Astrocyte of the spinal cord (primary cell): ENCODE results near the gene FBL.
"Not testable (repeated sequence)": the region's sequence is repeated elsewhere in the genome, so short reads cannot be mapped to it uniquely, and the experiment has no call there.

Experiments used
- DNase-seq: peaks from one replicate; pipeline ENCODE4 v3.0.0; 2011; ENCODE audit warnings: low read depth, low spot score
- H3K4me3 ChIP-seq: 2 replicates; pipeline ENCODE4 v1.5.1; 2011; ENCODE audit warnings: low read depth, mild to moderate bottlenecking, low read length, moderate library complexity
- in situ Hi-C: cut with HindIII; loops from 2 replicates; pipeline ENCODE4 v1.10.0; 2017; ENCODE audit warnings: low sequenced_read_pairs
- TF ChIP-seq, protein P1 (sequence below): IDR thresholded peaks from 2 replicates; pipeline ENCODE4 v1.5.1; 2012; ENCODE audit warnings: low read depth, mild to moderate bottlenecking, low read length, inconsistent platforms

The FBL gene

DNA sequence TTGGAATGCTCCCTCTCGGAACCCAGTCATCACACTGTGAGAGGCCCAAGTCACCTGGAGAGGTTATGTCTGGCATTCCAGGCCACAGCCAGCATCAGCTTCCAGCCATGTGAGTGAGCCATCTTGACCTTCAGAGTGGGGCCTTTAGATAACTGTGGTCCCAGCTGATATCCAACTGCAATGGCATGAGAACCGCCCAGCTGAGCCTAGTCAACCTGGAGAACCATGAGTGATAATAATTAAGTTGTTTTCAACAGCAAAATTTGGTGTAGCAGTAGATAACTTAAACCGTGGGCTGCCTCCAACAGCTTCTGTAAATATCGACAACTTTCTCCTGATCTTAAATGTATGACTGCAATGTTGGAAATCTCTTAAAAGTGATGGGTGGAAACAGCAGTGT lies 36.8 kb downstream of the FBL start:
- DNase-seq = no peak
- no peak overlapping the region for H3K4me3 ChIP-seq
- TF ChIP-seq, protein P1, sequence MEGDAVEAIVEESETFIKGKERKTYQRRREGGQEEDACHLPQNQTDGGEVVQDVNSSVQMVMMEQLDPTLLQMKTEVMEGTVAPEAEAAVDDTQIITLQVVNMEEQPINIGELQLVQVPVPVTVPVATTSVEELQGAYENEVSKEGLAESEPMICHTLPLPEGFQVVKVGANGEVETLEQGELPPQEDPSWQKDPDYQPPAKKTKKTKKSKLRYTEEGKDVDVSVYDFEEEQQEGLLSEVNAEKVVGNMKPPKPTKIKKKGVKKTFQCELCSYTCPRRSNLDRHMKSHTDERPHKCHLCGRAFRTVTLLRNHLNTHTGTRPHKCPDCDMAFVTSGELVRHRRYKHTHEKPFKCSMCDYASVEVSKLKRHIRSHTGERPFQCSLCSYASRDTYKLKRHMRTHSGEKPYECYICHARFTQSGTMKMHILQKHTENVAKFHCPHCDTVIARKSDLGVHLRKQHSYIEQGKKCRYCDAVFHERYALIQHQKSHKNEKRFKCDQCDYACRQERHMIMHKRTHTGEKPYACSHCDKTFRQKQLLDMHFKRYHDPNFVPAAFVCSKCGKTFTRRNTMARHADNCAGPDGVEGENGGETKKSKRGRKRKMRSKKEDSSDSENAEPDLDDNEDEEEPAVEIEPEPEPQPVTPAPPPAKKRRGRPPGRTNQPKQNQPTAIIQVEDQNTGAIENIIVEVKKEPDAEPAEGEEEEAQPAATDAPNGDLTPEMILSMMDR = no peak
- in situ Hi-C loops = no loop called here

DNA sequence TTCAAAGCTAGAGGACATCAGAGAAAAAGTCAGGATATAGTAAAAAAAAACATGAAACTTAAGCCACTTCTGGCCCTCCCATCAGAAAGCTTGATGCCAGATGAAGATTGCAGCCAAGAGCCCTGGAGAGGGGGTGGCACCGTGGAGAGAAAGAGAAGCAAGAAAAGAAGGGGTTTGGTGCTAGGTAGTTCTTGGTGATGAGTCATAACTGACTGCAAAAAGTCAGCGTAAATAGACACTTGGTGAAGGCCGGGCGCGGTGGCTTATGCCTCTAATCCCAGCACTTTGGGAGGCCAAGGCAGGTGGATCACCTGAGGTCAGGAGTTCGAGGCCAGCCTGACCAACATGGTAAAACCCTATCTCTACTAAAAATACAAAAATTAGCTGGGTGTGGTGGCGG lies 37.5 kb downstream of the FBL start:
- in situ Hi-C loops, H3K4me3 ChIP-seq, DNase-seq: not testable (repeated sequence)

DNA sequence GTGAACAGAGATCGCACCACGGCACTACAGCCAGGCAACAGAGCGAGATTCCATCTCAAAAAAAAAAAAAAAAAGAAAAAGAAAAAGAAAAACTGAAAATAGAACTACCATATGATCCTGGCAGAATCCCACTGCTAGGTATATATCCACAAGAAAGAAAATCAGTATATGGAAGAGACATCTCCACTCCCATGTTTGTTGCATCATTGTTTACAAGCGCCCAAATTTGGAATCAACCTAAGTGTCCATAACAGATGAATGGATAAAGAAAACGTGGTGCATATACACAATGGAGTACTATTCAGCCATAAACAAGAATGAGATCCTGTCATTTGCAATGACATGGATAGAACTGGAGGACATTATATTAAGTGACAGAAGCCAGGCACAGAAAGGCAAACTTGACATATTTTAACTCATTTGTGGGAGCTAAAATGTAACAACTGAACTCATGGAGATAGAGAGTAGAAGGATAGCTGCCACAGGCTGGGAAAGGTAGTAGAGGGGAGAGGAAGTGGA lies 38.3 kb downstream of the FBL start:
- TF ChIP-seq, protein P1 = no peak
- H3K4me3 ChIP-seq = no peak overlapping the region
- DNase-seq = no peak
- in situ Hi-C loops = no loop called here

DNA sequence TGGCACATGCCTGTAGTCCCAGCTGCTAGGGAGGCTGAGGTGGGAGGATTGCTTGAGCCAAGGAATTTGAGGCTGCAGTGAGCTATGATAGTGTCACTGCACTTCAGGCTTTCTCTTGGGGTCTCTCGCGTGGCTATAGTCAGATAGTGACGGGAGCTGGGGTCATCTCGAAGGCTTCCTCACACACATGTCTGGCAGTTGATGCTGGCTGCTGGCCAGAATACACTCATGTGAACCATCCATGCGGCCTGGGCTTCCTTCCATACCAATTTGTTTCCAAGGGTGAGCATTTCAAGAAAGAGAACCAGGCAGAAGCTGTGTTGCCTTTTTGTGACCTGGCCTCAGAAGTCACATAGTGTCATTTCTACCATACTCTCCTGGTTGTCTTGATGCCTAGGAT lies 41.1 kb downstream of the FBL start:
- no peak overlapping the region for H3K4me3 ChIP-seq
- TF ChIP-seq, protein P1 = no peak
- DNase-seq = no peak
- in situ Hi-C loops = no loop called here

DNA sequence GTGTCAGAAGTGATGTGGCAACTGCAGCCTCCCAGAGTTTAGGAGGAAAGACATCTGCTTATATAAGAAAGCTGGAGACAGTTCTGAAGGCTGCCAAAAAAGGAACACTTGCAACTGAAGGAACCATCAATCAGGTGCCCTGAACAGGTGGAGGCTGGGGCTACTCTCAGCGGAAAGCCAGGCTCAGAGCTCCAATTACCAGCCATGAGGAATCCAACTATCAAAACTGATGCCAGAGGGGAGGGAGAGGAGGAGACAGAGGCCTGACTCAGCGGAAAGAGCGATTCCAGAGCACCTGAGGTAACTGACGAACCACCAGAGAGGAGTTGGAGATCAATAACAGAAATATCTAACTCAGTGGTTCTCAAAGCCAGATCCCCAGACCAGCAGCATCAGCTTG lies 43.2 kb downstream of the FBL start:
- no peak for DNase-seq
- TF ChIP-seq, protein P1 = no peak
- in situ Hi-C loops = no loop called here
- no peak overlapping the region for H3K4me3 ChIP-seq

DNA sequence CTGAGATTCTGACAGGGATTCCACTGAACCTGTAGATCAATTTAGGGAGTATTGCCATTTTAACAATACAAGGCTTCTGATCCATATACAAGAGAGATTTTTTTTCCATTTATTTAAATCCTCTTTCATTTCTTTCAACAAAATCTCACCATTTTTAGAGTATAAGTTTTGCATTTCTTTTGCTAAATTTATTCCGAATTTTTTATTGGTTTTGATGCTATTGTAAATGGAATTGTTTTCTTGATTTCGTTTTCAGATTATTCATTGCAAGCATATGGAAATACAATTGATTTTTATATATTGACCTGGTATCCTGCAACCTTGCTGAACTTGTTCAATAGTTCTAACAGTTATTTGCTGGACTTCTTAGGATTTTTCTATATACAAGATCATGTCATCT lies 49.1 kb downstream of the FBL start:
- in situ Hi-C loops = no loop called here
- TF ChIP-seq, protein P1 = no peak
- no peak overlapping the region for H3K4me3 ChIP-seq
- DNase-seq = no peak

DNA sequence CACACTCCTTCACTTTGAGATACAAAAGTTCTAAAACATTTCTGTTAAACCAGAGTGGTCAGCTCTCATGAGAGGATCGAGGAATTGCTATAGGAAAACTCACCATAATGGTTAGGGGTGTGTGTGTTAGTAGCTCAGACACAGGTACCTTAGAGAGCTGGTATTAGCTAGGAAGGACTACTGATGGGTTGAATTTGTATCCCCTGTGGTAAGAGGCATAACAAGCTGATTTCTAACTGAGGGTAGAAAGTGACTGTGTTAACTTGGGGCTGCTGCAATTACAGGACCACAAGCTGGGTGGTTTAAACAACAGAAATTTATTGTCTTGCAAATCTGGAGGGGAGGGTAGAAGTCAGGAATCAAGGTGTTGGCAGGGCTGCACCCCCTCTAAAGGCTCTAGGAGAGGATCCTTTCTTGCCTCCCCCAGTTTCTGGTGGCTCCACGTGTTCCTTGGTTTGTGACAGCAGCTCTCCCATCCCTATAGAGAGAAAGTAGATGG lies 50.1 kb downstream of the FBL start:
- in situ Hi-C loops = no loop called here
- TF ChIP-seq, protein P1 = no peak
- DNase-seq = no peak
- H3K4me3 ChIP-seq = no peak overlapping the region
